Stimulated activated naive CD4-positive, alpha-beta T cell (primary cell): Measurements from ENCODE around the gene TEX26.
"Not testable (repeated sequence)": the region's sequence is repeated elsewhere in the genome, so short reads cannot be mapped to it uniquely, and the experiment has no call there.

Source experiments
- DNase-seq, 6 experiments: peaks; one replicate each; lab custom pipeline; 2025; lab: John Stamatoyannopoulos, UW

TEX26 gene

DNA sequence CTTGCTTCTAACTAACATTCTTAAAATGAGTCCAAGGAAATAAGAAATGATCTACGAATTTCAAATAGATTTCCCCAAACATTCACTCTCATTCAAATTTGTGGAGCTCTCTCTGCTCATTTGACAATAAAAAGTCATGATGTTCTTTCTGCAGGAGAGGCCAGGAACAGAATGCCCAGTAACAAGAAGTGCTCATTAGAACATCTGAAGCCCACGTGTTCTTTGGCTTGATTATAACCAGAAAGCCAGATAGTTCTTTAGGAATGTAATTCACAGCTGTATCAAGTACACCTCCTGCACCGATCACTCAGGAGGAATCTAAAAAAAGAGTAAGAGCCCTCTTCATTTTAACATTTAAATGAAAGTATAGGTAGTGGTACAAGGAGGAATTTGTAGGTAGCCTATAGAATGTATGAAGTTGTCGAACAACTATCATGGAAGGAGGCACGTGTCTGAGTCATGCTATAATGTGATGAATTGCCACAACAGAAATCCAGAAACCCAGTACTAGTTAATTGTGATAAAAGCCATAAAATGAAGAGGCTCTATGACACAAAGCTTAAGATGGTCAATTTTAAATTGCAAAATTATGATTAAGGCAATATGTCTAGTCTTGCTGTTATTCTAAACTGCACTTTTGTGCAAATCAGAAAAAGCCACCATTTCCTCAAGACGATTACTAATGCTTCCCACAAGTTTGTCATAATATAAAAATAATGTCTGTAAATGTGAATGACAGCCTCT is 13.6 kb upstream of the TEX26 start:
- DNase-seq = no peak

- DNase-seq = no peak
Observed at GRCh38 chr13:30920162-30920909, 12.1 kb upstream of the TEX26 start.

DNA sequence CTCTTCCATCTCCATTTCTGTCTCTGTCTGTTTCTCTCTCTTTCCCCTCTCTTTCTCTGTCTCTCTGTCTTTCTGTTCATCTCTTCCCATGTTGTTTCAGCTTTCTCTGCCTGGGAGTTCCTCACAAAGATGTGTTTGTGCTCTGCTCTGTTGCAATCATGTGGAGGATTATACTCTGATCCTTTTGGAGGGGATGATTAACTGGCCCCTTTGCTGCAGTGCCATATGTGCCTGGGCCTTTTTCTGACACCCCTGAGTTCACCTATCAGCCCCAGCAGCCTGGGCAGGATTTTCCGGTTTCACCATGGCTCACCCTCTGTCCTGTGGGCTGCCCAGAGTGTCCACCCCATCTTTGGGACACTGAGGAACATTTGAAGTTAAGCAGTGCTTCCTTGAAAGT is 9.0 kb upstream of the TEX26 start:
- no peak for DNase-seq

GRCh38 chr13:30924721-30925120 is 7.7 kb upstream of the TEX26 start:
- no peak for DNase-seq

DNA sequence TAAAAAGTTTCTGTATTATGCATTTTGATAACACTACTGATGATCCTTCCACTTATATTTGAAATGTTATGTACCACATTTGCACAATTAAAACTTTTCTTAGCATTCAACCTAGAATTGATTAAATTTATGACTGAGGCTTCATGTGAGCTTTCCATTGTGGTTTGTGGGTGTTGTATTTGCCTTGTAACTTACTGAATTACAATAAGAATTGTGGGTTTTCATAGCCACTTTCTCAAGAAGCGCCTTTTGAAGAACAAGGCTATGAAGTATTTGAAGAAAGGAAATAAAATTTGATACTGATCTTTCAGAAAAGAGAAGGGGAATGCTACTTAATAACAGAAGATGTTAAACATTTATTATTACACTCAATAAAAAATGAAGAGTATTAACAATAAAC is 7.0 kb upstream of the TEX26 start:
- DNase-seq = no peak

DNA sequence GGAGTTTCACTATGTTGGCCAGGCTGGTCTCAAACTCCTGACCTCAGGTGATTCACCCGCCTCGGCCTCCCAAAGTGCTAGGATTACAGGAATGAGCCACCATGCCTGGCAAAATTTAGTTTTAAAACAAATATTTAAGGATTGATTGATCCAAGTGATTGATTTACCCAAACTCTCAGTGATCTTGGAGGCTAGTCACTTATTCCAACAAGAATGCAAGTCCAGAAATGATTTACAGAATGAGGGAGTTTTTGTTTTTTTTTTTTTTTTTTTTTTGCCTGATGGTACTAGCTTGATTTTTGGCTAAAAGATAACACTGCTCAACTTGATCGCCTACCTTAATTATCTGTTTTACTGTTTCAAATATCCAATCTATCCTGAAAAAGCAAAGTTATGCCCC is 5.7 kb upstream of the TEX26 start:
- DNase-seq = no peak

DNA sequence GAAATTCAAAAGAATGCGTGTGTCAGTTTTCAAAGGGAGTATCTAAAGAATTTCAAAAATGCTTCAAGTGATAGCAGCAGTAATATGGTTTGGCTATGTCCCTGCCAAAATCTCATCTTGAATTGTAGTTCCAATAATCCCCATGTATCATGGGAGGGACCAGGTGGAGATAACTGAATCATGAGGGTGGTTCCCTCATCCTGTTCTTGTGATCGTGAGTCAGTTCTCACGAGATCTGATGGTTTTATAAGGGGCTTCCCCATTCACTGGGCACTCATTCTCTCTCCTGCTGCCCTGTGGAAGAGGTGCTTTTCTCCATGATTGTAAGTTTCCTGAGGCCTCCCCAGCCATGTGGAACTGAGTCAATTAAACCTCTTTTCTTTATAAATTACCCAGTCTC is 5.3 kb upstream of the TEX26 start:
- not testable (repeated sequence) for DNase-seq

DNA sequence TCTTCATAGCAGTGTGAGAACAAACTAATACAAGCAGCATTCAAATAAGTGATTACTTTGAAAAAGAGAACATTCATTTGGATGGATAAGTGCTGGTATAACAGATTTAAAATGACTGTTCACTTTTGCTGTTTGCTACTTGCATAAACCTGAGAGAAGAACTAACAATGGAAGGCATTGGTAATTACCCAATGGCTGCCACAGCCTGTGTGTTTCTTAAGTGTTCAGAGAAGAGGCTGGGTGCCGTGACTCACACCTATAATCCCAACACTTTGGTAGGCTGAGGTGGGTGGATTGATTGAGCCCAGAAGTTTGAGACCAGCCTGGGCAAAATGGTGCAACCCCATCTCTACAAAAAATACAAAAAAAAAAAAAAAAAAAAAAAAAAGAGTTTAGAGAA is 4.9 kb upstream of the TEX26 start:
- DNase-seq = no peak

GRCh38 chr13:30928978-30929377 is 3.5 kb upstream of the TEX26 start:
- DNase-seq = no peak

DNA sequence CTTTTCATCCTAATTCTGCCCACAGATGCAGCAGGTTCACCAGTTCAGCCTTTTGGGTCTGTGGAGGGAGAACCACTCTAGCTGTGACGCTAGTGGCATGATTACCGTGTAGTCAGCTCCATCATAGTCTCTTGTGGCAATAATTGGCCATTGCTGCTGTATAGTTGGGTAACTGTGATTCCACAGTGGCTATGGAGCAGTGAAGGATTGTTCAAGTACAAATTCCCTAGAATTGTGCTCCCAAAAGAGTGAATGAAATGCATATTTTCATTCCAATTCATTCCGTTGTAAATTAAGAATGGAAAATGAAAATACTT is 856 bp downstream of the TEX26 start:
- DNase-seq = no peak

DNA sequence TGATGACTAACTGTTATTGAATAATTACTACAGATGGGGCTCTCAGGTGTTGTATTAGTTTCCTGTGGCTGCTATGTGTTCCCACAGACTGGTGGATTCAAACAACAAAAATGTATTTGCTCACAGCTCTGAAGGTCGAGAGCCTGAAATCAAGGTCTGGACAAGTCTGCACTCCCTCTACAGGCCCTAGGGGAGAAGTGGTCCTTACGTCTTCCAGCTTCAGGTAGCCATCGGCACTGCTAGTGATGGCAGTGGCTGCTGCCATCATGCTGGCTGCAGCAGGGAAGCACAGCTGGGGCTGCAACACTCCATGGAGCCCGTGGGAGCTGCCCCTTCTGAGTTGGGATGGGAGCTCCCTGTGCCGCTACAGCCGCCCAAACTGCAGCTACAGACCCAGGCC is 1.9 kb downstream of the TEX26 start:
- no peak for DNase-seq

DNA sequence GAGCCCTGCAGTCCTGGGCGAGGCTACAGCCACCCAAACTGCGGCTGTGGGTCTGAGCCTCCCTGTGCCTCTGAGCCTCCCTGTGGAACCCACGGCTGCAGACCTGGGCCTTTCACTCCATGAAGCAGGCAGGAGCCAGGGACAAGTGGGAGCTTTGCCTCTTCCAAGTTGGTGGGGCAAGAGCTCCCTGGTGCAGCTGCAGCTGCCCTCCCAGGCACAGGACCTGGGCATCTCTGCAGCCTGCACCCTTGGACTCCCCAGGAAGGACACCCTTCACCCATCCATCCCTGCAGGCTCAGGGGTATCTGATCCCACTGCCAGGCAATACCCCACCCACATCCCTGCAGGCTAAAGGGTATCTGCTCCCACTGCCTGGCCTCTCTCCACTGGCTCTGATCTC is 2.3 kb downstream of the TEX26 start:
- no peak for DNase-seq

DNA sequence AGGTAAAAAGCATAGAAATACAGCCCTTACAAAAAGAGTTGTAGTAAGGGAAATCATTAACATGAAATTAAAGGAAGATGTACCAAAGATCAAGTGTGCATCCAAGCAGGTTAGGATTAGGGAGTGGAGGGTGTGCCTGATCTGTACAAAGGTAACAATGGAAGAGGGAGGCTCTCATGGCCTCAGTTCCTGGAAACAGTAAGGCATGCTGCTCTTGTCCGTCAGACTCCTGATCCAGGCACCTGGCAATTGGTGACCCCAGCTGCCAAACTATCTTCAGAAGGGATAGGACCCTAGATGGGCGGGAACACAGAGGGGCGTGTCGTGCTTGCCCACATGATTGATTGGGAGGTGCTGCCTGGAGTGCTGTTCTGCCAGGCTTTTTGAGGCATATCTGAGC is 4.5 kb downstream of the TEX26 start:
- DNase-seq = no peak

- no peak for DNase-seq
Observed at GRCh38 chr13:30943881-30944280, 11.4 kb downstream of the TEX26 start.

- DNase-seq = no peak
Observed at GRCh38 chr13:30957258-30957943, 24.9 kb downstream of the TEX26 start.

GRCh38 chr13:30959678-30960077 is 27.2 kb downstream of the TEX26 start:
- DNase-seq = no peak

GRCh38 chr13:30963791-30964190 is 31.3 kb downstream of the TEX26 start:
- DNase-seq = no peak

GRCh38 chr13:30965380-30965779 is 32.9 kb downstream of the TEX26 start:
- no peak for DNase-seq

DNA sequence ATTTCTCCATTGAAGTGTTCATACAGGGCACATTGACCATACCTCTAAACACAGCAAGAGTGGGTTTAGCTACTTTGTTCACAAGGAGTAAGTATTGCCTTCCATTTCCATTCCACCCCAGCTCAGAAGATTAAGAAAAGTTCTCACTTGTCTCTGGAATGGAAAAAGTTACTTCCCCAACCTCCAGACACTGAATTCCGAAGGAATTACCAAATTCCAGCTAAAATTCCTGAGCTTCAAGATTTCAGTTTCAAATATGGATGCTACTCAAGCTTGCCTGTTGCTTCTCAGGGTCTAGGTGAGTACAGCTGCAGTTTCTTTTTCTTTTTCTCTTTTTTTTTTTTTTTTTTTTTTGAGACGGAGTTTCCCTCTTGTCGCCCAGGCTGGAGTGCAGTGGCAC is 33.6 kb downstream of the TEX26 start:
- DNase-seq = no peak

DNA sequence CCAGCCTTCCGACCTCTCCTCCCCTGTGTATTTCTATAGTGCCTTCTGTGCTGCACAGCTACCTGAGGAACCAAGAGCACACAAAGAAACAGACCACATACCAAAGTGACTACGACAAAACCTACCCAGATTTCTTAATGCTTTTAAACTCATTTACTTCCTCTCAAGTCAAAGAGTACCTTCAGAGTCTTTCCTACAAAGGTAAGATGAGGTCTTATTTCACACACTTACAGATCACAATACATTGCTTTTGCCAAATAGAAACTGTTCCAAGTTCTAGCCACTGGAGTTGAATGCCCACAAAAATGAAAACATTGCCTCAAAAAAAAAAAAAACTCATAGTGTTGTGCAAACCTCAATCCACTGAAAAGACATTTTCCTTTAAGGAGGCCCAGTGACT is 36.4 kb downstream of the TEX26 start:
- DNase-seq = no peak

- DNase-seq = no peak
Observed at GRCh38 chr13:30971575-30971974, 39.1 kb downstream of the TEX26 start.

DNA sequence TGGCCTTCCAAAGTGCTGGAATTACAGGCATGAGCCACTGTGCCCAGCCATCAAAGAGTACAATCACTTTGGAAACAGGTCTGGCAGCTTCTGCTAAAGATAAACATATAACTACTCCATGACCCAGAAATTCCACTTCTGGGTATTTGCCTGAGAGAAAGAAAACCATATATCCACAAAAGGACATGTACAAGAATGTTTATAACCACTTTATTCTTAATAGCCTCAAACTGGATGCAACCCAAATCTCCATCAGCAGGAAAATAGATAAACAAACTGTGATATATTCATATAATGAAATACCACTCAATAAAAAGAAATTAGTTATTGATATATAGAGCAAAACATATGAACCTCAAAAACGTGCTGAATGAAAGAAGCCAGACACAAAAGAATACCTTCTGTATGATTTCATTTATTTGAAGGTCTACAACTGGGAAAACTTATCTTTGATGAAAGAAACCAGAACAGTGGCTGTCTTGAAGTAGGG is 40.5 kb downstream of the TEX26 start:
- no peak for DNase-seq

DNA sequence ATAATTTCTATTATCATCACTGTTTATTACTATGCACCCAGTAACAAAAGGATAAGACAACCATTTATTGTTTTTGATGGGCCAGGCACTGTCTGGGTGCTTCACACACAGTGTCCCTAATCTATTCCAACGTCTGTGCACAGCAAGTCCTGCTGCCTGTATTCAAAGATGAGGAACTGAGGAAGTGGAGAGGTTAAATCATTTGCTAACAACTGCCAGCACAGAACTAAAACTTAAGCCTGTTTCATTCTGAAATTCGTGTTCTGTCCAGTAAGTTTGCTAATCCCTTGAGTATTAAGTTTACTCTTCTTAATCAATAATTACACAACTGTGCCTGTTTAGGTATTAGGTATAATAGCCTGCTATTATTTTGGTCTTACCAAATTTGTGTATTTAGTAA is 41.9 kb downstream of the TEX26 start:
- DNase-seq = no peak
